GM04503 (cell line): ENCODE data around the gene DAND5.
"Not testable (repeated sequence)": the region's sequence is repeated elsewhere in the genome, so short reads cannot be mapped to it uniquely, and the experiment has no call there.

Experiments used
- DNase-seq: peaks from one replicate; pipeline ENCODE4 v3.0.0-alpha.2; 2012; ENCODE audit warnings: low read depth

DAND5 gene

GRCh38 chr19:12946092-12946721 is 23.2 kb upstream of the DAND5 start:
- no peak for DNase-seq

- DNase-seq: no peak
Observed at GRCh38 chr19:12946731-12947496, 22.5 kb upstream of the DAND5 start.

- DNase-seq: no peak
Observed at GRCh38 chr19:12947702-12948611, 21.4 kb upstream of the DAND5 start.

- no peak for DNase-seq
Observed at GRCh38 chr19:12948612-12949362, 20.6 kb upstream of the DAND5 start.

GRCh38 chr19:12949363-12950283 is 19.8 kb upstream of the DAND5 start:
- no peak for DNase-seq

GRCh38 chr19:12952050-12952449 is 17.3 kb upstream of the DAND5 start:
- not testable (repeated sequence) for DNase-seq

GRCh38 chr19:12952488-12953137 is 16.8 kb upstream of the DAND5 start:
- DNase-seq: no peak

GRCh38 chr19:12953138-12953798 is 16.1 kb upstream of the DAND5 start:
- no peak for DNase-seq

GRCh38 chr19:12953799-12954611 is 15.4 kb upstream of the DAND5 start:
- DNase-seq: no peak

- no peak for DNase-seq
Observed at GRCh38 chr19:12954612-12954962, 14.8 kb upstream of the DAND5 start.

GRCh38 chr19:12955575-12955974 is 13.8 kb upstream of the DAND5 start:
- DNase-seq: not testable (repeated sequence)

- DNase-seq: no peak
Observed at GRCh38 chr19:12955996-12956395, 13.4 kb upstream of the DAND5 start.

- DNase-seq: no peak
Observed at GRCh38 chr19:12956446-12957388, 12.7 kb upstream of the DAND5 start, which contains the start of gene GADD45GIP1. TSS of gene GADD45GIP1 (minus strand) at chr19:12957223. CDS start at chr19:12957212, 11 bp downstream.

GRCh38 chr19:12957389-12957952 is 11.9 kb upstream of the DAND5 start:
- not testable (repeated sequence) for DNase-seq

GRCh38 chr19:12959481-12959880 is 9.9 kb upstream of the DAND5 start:
- no peak for DNase-seq

- DNase-seq: no peak
Observed at GRCh38 chr19:12965017-12965811, 4.2 kb upstream of the DAND5 start.

GRCh38 chr19:12965812-12966135 is 3.6 kb upstream of the DAND5 start:
- no peak for DNase-seq
